KMS-11 (cell line): ENCODE data around the gene SMARCE1.

Source experiments
- H2AFZ ChIP-seq: fragments of 200-600 bp; sonication (generic); 2 replicates; pipeline ENCODE4 v1.6.1; 2016; ENCODE audit warnings: antibody characterized with exemption, mixed run types, low read depth
- H3K27ac ChIP-seq: fragments of 200-600 bp; sonication (generic); 2 replicates; pipeline ENCODE4 v1.6.1; 2016; ENCODE audit warnings: mild to moderate bottlenecking, mixed run types
- H3K27me3 ChIP-seq: fragments of 200-600 bp; sonication (generic); 2 replicates; pipeline ENCODE4 v1.6.1; 2017; ENCODE audit warnings: mild to moderate bottlenecking, low read depth, mixed run types, moderate library complexity; ENCODE audit not compliant: insufficient read depth
- H3K36me3 ChIP-seq: fragments of 200-600 bp; sonication (generic); 2 replicates; pipeline ENCODE4 v1.6.1; 2017; ENCODE audit warnings: mild to moderate bottlenecking, mixed run types; ENCODE audit not compliant: insufficient read depth
- H3K4me1 ChIP-seq: fragments of 200-600 bp; sonication (generic); 2 replicates; pipeline ENCODE4 v1.6.1; 2016; ENCODE audit warnings: mild to moderate bottlenecking, low read depth, mixed run types; ENCODE audit not compliant: poor library complexity, severe bottlenecking
- H3K4me2 ChIP-seq: fragments of 200-600 bp; sonication (generic); 2 replicates; pipeline ENCODE4 v1.7.0; 2016; ENCODE audit warnings: mild to moderate bottlenecking, mixed run types
- H3K4me3 ChIP-seq: fragments of 200-600 bp; sonication (generic); IDR thresholded peaks from 2 replicates; pipeline ENCODE4 v1.6.1; 2017; ENCODE audit warnings: low read depth, low read length, mixed read lengths; ENCODE audit not compliant: insufficient read depth
- H3K79me2 ChIP-seq: fragments of 200-600 bp; sonication (generic); 2 replicates; pipeline ENCODE4 v1.6.1; 2016; ENCODE audit warnings: low read depth, mixed run types; ENCODE audit not compliant: insufficient read depth
- H3K9ac ChIP-seq: fragments of 200-600 bp; sonication (generic); 2 replicates; pipeline ENCODE4 v1.6.1; 2016; ENCODE audit warnings: mild to moderate bottlenecking, mixed run types
- H4K20me1 ChIP-seq: fragments of 200-600 bp; sonication (generic); 2 replicates; pipeline ENCODE4 v1.6.1; 2016; ENCODE audit warnings: mild to moderate bottlenecking, mixed run types; ENCODE audit not compliant: insufficient read depth
- CTCF ChIP-seq: fragments of 200-600 bp; sonication (generic); conservative IDR thresholded peaks from 2 replicates; pipeline ENCODE4 v1.6.1; 2017; ENCODE audit warnings: low read depth, mild to moderate bottlenecking, antibody characterized with exemption, low read length, moderate library complexity, mixed read lengths

SMARCE1 gene

GRCh38 chr17:40582328-40582901 is 65.2 kb downstream of the SMARCE1 start:
- Histone ChIP-seq H3K4me3 (no peak overlapping the region), H3K4me1 (peaks cover 30% of the 10 kb centered on the region), H3K27ac (peak overlapping the region; percentile 9; the same call in 1 of the 2 replicates), H3K4me2 (peak overlapping the region; percentile 95), H3K9ac (no peak overlapping the region; the same call in 1 of the 2 replicates), H2AFZ (peak overlapping the region; percentile 82), H4K20me1 (no peaks in the 10 kb centered on the region), H3K36me3 (no peaks in the 10 kb centered on the region), H3K27me3 (no peaks in the 10 kb centered on the region), H3K79me2 (no peaks in the 10 kb centered on the region)
- TF ChIP-seq CTCF, result no peak

- no peaks in the 10 kb centered on the region for H4K20me1 ChIP-seq
- H2AFZ ChIP-seq, result no peak overlapping the region
- H3K9ac ChIP-seq, result no peak overlapping the region
- peaks cover 33% of the 10 kb centered on the region for H3K4me1 ChIP-seq
- H3K4me3 ChIP-seq, result no peak overlapping the region
- H3K4me2 ChIP-seq, result no peak overlapping the region
- no peak overlapping the region for H3K27ac ChIP-seq
- no peaks in the 10 kb centered on the region for H3K79me2 ChIP-seq
- no peaks in the 10 kb centered on the region for H3K36me3 ChIP-seq
- TF ChIP-seq CTCF, result no peak
- no peaks in the 10 kb centered on the region for H3K27me3 ChIP-seq
These were observed 67.5 kb downstream of the SMARCE1 start for GRCh38 chr17:40580140-40580539.

- Histone ChIP-seq H3K4me3 (no peak overlapping the region), H3K36me3 (no peaks in the 10 kb centered on the region), H3K4me1 (peaks cover 33% of the 10 kb centered on the region), H2AFZ (no peak overlapping the region), H3K79me2 (no peaks in the 10 kb centered on the region), H3K27ac (no peak overlapping the region), H4K20me1 (no peaks in the 10 kb centered on the region), H3K9ac (no peak overlapping the region), H3K4me2 (no peak overlapping the region), H3K27me3 (no peaks in the 10 kb centered on the region)
- TF ChIP-seq CTCF, result no peak
These were observed 68.1 kb downstream of the SMARCE1 start for GRCh38 chr17:40579471-40579870.

GRCh38 chr17:40577611-40578065 is 70.0 kb downstream of the SMARCE1 start:
- H3K9ac ChIP-seq, result no peak overlapping the region
- no peak overlapping the region for H3K27ac ChIP-seq
- no peaks in the 10 kb centered on the region for H3K36me3 ChIP-seq
- H3K79me2 ChIP-seq, result no peaks in the 10 kb centered on the region
- H3K4me1 ChIP-seq, result peaks cover 27% of the 10 kb centered on the region
- no peak overlapping the region for H2AFZ ChIP-seq
- no peaks in the 10 kb centered on the region for H4K20me1 ChIP-seq
- no peaks in the 10 kb centered on the region for H3K27me3 ChIP-seq
- H3K4me2 ChIP-seq, result peak overlapping the region; percentile 46
- TF ChIP-seq CTCF, result no peak
- H3K4me3 ChIP-seq, result no peak overlapping the region
